ENCODE results near the gene CA5A.

The CA5A gene

DNA sequence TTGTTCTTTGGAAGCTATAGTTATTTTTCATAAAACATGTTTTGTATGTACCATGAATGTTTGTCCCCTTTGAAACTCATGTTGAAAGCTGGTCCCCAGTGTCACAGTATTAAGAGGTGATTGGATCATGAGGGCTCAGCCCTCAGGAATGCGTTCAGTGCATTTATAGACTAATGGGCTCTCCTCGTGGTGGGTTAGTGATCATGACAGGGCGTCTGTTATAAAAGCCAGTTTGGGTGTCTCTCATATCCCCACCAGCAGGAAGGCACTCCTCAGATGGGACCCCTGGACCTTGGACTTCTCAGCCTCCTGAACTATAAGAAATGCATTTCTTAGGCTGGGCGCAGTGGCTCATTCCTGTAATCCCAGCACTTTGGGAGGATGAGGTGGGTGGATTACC is 25.3 kb upstream of the CA5A start:
- no peak for DNase-seq

DNA sequence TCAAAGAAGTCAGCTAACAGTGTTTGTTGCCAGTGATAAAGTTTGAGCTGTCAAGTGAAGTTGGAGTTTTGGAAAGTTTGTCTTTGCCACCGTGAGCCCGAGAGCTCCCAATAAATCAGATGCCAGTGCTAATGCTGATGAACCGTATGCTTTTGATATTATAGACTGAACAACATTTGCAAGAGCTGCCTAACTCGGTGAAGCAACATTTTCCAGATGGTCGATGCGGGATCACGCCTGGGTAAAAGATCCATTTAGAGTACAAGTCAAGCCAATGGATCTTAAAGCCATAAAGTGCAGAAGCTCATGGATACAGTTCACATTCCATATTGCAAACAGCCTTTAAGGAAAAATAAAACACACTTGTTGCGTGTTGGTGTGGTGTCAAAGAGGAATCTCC is 24.5 kb upstream of the CA5A start:
- no peak for DNase-seq

DNA sequence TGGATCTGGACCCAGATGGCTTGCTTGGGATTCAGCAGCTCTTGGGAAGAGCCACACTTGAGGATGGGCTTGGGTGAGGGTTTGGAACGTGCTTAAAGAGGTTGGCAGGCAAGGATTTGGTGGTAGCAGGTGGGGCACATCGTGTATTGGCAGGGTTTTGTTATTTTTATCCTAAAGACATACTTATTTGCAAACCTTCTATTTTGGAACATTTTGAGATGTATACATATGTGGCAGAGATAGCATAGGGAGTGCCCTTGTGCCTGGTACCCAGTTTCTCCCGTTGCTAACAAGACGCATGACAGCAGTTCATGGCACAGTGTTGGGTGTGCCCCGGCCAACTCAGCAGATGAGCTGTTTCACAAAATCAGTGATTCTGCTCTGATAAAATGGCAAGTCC is 24.0 kb upstream of the CA5A start:
- no peak for DNase-seq

DNA sequence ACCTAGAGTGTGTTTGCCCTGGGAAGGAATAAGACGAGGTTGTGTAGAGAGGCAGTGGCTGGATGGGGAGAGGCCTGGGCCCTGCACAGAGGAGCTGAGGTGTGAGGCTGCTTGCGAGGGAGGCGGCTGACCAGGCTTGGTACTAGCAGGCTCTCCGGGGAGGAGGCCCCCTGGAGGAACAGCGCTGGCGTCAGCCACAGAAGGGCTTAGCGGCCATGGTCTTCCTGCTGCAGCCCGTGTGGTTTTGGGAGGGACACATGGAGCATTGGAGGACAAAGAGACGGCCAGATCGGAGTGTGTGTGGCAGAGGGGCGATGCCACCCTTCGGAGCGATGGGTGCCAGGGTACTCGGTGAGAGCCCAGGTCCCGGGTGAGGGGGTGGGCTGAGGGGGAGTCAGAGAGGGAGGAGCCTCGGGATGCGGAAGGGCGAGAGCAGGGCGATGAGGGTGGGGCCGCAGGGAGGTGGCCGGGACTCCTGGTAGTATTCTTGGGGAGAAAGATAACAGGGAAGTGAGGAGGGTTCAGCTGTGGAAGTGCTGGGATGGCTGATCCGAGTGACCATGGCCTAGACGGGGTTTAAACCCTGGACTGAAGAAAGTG is 23.2 kb upstream of the CA5A start:
- DNase-seq: no peak

DNA sequence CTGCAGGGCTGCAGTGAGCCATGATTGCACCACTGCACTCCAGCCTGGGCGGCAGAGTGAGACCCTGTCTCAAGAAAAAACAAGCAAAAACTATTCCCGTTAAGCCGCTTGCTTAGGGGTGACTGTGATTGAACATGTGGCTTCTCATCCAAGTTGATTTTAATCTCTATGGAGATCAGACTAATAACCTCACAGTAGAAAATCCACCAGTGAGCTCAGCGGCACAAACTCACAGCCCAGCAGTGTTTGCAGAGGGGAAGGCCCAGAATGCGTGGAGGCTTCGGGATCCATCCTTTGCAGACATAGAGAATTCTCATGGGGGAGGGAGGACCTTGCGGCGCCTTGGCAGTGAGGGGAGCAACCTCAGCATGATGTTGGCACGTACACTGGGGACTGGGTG is 22.3 kb upstream of the CA5A start:
- DNase-seq: no peak

DNA sequence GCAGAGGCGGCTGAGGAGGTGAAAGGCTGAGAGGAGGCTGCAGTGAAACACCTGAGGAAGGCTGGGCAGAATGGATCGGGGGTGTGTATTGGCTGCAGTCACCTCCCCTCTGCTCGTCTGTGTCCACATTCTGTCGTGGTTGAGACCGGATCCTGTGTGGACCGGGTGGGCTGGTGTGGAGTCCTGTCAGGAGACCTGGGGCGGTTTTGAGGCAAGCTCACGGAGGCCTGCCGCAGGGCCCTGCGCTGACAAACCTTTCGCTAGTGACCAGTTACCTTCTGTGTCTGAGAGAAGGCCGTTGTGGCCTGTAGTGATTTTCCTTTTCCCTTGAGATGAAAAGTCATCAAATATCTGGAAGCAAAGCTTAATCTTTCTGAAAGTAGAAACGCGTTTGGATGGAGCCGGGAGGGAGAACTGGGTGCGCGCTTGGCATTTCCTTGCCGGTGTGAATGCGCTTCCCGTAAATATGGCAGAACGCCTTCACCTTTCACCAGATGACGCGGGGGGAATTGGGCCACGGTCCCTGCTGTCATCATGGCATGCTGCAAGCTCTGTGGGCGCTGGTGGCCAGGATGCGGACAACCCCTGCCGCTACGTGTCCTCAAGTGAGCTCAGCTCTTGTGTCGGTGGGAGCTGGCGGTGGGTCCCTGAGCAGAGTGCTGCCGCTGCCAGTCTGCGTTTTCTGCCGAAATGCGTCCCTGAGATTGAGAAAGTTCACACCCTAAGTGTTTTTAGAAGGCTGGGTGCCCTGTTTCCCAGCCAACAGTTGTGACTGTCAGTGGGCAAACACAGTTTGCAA is 21.2 kb upstream of the CA5A start:
- no peak for DNase-seq

DNA sequence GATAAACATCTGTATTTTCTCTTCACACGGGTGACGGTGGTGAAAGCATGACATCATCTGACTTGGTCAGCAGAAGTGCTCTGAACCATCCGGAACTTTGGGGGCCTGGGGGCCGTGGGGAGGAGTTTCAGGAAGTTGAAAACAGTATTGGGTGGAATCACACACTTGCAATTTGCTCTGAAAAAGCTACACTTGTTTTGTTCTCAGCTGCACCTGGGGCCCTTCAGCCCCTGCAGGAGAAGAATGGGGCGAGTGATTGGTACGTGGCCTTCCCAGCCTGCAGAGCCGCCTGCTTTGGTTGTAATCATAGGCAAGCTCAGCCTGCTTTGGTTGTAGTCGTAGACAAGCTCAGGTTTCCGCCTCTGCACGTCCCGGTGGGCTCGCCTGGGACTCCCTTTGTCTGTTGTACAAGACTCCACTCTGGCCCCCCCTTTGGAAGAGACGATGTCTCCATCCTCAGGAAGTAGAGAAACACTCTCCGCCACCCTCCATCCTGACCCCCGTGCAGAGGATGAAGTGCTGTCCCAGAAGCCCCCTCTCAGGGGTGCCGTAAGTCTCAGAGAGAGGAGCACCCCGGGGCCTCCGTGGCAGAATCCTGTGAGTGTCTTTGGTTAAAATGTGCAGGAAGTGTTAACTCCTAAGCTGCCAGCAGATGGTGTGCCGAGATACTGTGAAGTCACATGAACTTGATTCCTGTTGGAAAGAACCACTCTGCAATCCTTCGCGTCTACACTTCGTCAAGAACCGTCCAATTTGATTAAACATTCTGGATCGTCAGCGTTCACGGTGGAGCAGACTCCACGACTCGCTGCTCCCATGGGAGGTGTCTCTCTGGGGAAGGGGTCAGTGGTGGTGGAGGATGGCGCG is 20.3 kb upstream of the CA5A start:
- peak; percentile 44 for DNase-seq

DNA sequence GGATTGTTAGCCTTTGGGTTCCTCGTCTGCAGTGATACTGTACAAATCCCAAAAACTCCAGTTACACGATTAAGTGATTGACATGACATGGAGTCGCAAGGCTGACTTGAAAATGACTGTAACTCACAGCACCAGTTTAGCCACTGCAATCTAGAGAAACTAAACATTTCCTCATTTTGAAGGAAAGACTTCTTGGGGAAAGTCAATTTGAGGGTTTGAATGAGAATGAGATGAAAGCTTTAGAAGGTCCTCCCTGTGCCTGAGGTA is 19.7 kb upstream of the CA5A start:
- DNase-seq: no peak

DNA sequence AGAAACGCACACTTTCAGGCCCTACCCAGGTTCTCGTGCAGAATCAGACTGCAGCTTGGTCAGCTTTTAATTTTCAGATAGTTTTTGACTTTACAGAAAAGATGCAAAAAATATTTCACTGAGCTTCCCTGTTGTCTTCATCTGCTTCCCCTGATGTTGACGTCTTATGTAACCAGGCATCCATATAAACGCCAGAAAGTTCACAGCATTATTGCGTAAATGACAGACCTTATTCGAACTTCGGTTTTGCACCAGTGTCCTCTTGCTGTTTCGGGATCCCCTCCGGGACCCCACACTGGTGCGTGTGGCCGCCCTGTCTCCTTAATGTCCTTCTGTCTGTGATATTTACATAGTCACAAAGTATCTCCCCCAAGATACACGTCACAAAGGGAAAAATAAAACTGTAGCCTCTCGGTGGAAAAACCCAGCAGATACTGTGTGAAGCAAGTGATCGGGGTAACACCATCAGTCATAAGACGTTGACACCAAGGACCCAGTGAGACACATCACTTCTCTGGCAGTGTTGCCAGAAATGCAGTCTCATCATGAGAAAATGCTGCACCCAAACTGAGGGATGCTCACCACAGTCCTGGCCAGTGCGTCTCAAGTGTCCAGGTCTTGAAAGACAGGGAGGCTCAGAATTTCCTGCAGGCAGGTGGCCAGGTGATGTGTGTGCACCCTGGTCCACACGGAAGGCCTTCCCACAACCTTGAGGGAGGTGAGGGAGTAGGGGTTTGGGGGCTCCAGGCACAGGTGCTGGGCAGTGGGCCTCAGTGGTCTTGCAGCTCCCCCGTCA is 19.2 kb upstream of the CA5A start:
- DNase-seq: no peak

DNA sequence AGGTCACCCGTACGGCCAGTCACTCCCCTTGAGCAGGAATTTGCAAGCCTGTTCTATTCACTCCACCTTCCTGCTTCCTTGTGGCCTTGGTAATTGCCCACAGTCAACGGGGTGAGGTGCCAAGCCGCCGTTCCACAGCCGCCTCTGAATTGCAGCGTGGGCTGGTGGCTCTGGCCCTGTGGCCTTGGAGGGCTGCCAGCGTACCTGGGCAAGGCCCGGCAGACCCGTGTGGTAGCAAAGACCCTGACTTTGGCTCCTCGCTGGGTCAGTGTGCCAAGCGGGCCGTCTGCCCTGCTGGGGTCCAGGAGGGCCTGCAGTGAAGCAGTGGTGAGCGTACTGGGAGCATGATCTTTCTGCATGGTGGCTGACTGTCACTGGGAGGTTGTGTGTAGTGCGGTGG is 18.5 kb upstream of the CA5A start:
- no peak for DNase-seq

DNA sequence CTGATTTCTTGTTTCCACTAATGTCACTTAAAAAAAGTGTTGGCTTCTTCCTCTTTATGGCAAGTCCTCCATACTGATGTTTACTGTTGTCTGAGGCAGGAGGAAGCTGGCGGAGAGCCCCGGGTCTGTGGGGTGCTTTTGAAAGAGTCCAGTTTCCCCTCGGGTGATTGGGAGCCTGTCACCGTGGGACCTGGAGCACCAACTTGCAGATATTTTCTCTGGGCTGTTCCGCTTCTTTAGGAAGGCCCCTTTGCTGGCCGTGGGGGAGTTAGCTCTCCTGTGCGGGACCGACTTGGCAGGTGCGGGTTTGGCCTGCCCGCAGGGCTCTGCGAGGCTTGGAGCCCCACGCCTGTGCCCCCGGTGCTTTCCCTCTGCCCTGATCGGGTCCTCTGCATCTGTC is 18.0 kb upstream of the CA5A start:
- no peak for DNase-seq

DNA sequence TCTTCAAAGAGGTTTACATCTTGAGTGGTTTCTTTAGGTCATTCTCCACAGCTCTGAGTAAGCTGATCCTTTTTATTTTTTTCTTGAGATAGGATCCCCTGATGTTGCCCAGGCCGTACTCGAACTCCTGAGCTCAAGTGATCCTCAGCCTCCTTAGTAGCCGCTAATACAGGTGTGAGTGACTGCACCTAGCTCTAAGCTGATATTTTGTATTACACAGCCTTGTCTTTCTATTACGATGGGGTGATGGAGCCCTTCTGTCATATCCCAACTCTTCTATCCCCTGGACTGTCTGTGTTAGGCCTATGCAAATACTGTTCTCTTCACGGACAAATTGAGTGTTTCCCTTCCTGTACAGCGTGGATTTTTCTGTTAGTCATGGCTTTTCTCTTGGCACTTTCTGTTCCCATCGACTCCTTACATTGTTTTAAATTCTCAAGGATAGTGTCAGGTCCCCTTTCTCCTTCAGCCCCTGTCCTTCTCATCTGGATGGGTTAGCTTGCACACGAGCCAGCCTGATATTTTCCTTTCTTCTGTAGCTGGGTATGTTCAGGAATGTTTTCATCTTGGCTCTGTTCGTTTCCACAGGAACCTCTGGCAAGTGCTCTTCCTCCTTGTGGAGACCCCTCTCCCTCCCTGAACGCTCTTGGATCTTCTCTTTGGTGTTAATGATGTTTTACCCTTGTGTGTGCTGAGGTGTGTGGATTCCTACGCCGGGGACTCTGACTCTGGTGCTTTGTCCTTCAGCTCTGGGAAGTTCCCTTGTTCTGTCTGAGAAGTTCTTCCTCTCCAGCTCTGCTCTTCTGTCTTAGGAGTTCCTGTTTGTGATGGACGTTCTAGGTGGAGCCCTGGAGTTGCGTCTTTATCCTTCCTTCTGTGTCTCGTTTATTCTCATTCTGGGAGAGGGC is 17.2 kb upstream of the CA5A start:
- DNase-seq: no peak

DNA sequence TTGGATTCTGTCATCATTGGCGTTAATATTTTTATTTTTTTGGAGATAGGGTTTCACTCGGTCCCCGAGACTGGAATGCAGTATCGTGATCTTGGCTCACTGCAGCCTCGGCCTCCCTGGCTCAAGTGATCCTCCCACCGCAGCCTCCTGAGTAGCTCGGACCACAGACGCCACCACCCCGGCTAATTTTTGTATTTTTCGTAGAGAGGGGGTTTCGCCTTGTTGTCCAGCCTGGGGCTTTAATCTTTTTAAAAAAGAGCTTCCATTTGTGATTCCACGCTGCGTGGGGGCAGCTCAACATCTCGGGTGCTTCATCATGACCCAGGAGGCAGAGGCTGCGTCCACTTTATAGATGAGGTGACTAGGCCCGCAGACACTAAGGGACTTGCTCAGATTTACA is 16.4 kb upstream of the CA5A start:
- DNase-seq: no peak

DNA sequence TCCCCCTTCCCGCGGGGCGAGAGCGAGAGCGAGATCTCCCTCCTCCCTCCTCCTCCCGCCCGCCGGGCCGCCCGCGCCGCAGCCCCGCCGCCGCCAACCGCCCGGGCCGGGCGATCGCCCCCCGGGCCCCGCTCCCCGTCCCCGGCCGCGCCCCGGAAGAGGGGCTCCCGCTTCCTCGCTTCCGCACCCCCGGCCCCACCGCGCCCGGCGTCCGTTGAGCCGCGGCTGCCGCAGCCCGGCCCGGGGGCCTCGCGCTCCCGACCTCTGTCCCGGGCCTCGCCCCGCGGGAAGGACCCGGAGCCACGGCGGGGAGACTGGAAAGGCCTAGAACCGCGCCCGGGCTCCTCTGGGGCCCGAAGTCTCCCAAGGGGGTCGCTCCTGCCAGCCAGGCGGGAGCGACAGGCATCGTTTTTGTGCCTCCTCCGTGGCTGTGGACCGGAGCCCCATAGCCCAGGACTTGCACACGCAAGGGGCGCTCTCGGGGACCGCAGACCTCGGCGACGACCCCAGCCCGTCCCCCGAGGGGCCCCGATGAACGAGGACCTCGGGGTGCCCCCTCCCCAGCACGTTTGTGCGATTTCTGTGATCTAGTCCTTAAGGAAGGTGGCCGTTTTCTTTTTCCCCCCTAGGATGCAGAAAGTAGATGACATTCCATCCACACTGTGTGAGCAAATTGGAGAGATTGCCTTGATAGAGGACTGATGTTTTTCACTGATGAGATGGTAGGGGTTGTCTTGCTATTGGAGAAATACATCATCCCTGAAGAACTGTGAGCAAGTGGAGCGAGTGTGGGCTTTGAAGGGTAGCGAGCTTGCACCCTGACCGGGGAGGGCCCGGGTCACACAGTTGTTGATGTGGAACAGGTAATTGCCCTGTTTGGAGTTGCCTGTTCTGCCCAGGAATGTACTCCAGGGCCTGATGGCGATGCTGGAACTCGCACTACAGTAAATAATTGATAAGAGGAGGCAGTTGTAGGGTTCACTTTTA is 15.5 kb upstream of the CA5A start:
- no peak for DNase-seq

DNA sequence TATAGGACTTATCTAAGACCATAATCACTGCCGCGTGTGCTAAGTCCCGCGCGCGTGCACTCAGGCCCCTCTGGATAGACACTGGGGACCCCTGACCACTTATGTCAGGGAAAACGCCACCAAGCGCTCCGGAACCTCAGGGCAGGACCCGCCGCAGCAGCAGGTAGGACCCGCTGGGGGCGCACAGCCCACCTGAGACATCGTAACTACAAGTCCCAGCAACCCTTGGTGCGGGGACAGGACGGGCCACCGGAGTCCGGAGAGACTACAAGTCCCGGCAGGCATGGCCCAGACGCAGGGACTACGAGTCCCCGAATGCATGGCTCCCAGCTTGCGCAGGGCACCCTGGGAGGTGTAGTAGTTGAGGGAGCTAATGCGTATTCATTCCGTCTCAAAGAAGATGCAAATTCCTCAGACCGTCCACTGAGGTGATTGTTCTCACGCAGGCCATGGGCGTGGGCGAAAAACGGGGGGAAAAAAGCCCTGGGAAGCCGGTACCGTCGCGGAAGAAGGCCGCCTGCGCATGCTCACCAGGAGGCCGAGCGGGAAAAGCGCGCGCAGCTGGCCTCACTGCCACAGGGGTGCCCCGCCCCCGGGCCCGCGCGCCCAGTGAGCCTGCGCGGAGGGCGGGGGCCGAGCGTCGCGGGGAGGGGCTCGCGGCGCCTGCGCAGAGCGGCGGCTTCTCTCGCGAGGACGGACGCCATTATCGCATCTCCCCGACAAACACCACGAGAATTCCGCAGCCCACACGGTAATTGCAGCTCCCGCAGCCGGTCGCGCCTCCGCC is 14.6 kb upstream of the CA5A start, which contains the start of gene BANP:
Gene BANP, plus strand, starts transcription at position 670 of the 787 bp plus-strand sequence. CDS start 23,682 bp downstream, outside the sequence.
- peak; percentile 96 for DNase-seq

DNA sequence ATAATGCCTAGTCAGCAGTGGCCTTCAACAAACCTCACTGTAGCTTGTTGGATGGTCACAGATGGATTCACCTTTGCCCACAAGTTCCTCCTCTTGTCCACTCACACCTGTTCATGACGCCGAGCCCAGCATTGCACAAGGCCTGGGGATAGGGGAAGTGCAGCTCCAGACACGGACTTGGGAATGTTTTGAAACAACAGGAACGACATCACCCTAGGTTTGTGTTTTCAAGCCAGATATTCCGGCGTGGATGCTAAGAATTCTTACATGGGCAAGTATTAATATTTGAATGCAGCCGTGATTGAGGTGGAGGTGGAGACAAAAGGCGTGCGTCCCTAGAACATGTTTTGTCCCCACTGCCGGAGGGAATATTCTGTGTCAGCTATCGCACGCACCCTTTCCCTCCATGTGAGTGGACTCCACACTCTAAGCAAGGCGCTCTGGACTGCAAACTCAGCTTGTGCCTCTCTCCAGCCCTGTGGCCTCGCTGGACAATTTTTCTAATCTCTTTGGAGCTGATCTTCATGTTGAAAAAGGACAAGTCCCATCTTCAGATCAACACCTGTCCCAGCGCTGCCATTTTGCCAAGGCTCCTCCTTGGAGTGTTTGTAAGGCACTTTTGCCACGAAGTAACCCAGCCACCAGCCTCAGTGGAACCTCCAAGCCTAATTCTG is 12.9 kb upstream of the CA5A start:
- no peak for DNase-seq

DNA sequence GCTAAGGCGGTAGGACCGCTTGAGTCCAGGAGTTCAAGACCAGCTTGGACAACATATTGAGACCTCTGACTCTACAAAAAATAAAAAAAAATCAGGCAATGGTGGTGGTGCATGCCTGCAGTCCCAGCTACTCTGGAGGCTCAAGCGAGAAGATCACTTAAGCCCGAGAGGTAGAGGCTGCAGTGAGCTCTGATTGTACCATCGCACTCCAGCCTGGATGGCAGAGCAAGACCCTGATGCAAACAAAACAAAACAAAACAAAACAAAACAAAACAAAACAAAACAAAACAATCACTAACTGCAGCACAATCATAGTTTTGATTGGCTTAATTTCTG is 12.4 kb upstream of the CA5A start:
- no peak for DNase-seq

DNA sequence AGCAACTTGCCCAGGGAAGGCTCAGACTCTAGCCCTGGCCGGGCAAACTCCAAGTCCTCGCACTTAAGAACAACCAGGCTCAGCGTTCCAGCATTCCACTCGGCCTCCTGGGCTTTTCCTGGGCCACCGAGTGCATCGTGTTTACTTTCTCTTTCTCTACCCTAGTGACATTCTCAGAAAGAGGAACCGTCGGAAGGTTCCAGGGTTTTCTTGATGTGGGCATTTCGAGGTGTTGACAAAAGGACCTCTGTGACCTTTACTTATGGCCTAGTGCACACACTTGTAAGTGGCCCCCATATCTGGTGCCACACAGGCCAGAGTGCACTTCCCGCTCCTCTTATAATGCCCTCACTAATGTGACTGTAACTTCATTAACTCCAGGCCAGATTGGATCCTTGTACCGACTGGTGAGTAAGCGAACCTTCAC is 11.8 kb upstream of the CA5A start:
- DNase-seq: no peak

DNA sequence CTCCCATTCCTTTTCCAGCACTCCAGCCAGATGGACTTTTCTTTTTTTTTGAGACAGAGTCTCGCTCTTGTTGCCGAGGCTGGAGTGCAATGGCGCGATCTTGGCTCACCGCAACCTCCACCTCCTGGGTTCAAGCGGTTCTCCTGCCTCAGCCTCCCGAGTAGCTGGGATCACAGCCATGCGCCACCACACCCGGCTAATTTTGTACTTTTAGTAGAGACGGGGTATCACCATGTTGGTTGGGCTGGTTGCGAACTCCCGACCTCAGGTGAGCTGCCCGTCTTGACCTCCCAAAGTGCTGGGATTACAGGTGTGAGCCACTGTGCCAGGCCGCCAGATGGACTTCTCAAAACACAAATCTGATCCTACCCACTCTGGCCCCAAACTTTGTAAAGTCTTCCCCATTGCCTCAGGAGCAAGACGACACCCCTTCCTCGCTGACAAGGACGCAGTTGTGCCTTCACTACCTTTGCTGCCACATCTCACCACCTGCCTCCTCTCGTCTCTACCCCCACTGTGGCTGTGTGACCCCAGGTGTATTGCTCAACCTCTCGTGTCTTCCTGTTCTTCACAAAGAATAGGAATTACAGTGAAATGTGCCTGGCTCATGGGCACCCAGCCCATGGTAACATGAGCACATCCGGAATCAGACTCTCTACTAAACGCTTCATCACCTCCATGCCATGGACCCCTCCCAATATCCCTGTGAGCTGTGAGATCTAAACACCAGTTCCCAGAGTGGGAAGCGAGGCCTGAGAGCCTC is 11.2 kb upstream of the CA5A start:
- DNase-seq: no peak
